Activated CD4-positive, alpha-beta T cell treated with anti-CD3 and anti-CD28 coated beads for 36 hours (primary cell): ENCODE data around the gene ZNF343. TPM values are rescaled to one million over a fixed set of nuclear protein-coding genes. Genes with fewer than 3 reads are reported as not detected.

Source experiments
- ATAC-seq: fragments of 200-7000 bp; cut with Tn5 transposase; one replicate; pipeline ENCODE4 v1.10.0; 2021; ENCODE audit warnings: mild to moderate bottlenecking, moderate library complexity
- CTCF ChIA-PET: fragments of 350-600 bp; sonication (Branson Sonifier 250); formaldehyde crosslinking; loops from one replicate; lab custom pipeline; 2021; ENCODE audit warnings: antibody characterized with exemption; lab: Charles Lee
- POLR2A ChIA-PET: fragments of 350-600 bp; sonication (Branson Sonifier 250); formaldehyde crosslinking; loops from one replicate; lab custom pipeline; 2021; ENCODE audit warnings: antibody characterized with exemption, inconsistent platforms; lab: Charles Lee
- DNase-seq: peaks from one replicate; pipeline ENCODE4 v3.0.0-alpha.2; 2020
- H3K27ac Mint-ChIP-seq: one replicate; pipeline ENCODE4 v1.8.0; 2021; ENCODE audit warnings: mixed read lengths
- H3K27me3 Mint-ChIP-seq: one replicate; pipeline ENCODE4 v1.8.0; 2021; ENCODE audit warnings: mixed read lengths
- H3K36me3 Mint-ChIP-seq: one replicate; pipeline ENCODE4 v1.8.0; 2021; ENCODE audit warnings: low read depth, mixed read lengths
- H3K4me1 Mint-ChIP-seq: one replicate; pipeline ENCODE4 v1.8.0; 2021; ENCODE audit warnings: mixed read lengths
- H3K4me3 Mint-ChIP-seq: one replicate; pipeline ENCODE4 v1.8.0; 2021; ENCODE audit warnings: mild to moderate bottlenecking, moderate library complexity, mixed read lengths
- H3K9me3 Mint-ChIP-seq: one replicate; pipeline ENCODE4 v1.8.0; 2021; ENCODE audit warnings: low read depth, mixed read lengths
- intact Hi-C, 2 experiments: fragments of 100-400 bp; cut with DNase I in 1 of 2; cut with micrococcal nuclease in 1 of 2; formaldehyde crosslinking; loops; one replicate each; pipeline versions ENCODE4 v1.14.2 to v1.15.1; 2022 to 2024; cut with DNase I, micrococcal nuclease
- total RNA-seq, 2 experiments: library from RNA; stranded (reverse); gene quantifications; one replicate each; pipeline ENCODE4 v1.2.3, GENCODE V29; 2021

ZNF343 gene
- total RNA-seq = 10 to 100 TPM in 1 of 2 experiments, 1 to 10 TPM in 1; 9.9 to 12.3 TPM

DNA sequence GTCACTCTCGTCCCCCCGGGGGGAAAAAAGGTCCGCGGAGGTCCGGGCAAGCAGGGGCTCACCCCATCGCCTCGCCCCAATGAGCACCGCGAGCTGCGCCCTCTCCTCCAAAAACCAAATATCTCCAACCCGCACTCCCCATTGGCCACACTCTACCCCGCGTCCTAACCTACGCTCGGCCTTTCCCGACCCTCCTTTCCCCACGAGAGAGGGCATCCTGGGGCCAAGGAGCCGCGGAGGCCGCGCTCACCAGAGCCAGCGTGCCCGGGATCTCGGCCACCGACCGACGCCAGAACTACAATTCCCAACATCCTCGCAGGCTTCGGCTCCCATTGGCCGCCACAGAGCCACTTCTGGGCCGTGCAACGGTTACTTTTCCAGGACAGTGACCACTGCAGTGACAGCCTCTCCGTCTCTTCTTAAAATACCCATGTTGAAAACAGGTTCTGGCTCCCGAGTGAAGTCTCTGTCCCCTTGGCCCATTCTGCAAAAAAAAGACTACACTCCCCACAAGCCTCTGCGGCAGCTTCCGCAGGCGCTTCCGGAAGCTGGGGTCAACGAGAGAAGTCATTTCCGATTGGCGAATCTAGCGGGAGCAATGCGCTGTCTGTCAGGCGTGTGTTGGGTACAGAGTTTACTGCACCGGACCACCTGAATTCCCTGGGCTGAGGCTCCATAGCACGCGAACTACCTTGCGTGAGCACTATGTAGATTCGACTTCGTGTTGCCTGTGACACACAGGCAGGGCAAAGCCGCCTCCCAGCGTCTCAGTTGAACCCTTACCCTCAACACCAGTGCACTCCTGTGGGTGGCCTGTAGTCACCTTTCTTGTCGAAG lies at the start of gene ZNF343:
TSS of gene ZNF343 (minus strand) at position 285 of the 837 bp plus-strand sequence. CDS start 15,020 bp downstream, outside the sequence.
- Mint-ChIP-seq H3K4me1 (peaks cover 8% of the 10 kb centered on the region), H3K27ac (peak within 1 kb of the TSS; percentile 95), H3K36me3 (peaks cover 3% of the 10 kb centered on the region), H3K4me3 (peak within 1 kb of the TSS; percentile 85), H3K9me3 (no peaks in the 10 kb centered on the region), H3K27me3 (peaks cover 5% of the 10 kb centered on the region)
- ATAC-seq (peak; percentile 95), DNase-seq (peak; percentile 88)
- ChIA-PET CTCF (interaction anchor here (0.9 to 3.8 kb wide), 3 partner anchors 13 to 141 kb away, joined by 4 to 73 read pairs (median 6); no protein-coding TSS in a partner anchor), POLR2A (interaction anchor here (0.9 to 3.4 kb wide), 3 partner anchors 38 to 143 kb away, joined by 3 to 12 read pairs (median 5); partner anchors contain the start of gene SNRPB)
- intact Hi-C loops = loop anchor here (1.0 to 2.0 kb wide), 9 partner anchors 15 to 1043 kb away; partner anchors contain the start of genes SNRPB (in 2 of the 2), IDH3B (in 1 of the 2), NOP56 (in 1 of the 2) and NSFL1C (in 1 of the 2)

DNA sequence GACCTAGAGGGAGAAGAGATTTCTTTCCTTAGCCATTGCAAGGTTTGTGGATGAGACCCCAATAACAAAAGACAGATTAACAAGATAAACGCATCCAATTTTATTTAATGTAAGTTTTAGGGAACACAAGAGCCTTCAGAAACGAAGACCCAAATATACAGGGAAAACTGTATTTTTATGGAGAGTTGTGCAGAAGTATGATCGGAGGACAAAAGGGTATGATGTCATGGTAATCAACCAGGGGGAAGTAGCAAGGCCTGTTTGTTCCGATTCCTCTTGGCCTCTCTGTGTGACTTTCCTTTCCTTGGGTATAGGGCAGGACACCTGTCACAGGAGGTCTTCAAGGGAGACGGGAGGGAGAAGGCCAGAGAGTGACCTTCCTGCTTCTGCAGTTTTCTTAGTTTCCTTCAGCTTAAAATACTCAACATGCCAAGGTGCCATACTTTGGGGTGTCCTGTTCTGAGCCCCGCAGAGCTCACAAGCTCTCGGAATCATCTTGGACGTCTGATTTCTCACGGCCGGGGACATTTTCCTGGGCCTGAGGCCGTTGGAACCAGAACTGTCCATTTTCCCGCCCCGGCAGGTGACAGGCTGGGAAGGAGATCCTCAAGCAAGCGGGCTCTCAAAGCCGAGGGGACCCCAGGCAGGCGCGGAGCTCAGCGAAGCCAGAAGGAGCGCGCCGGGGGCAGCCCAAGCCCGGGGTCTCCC lies 49.3 kb upstream of the ZNF343 start:
- no peak overlapping the region for H3K4me3 Mint-ChIP-seq
- intact Hi-C loops = no loop called here
- ChIA-PET POLR2A (no interaction called here), CTCF (interaction anchor here (0.7 to 1.1 kb wide), 2 partner anchors 17 to 36 kb away, joined by 3 to 5 read pairs; no protein-coding TSS in a partner anchor)
- H3K27me3 Mint-ChIP-seq = peaks cover 36% of the 10 kb centered on the region
- no peaks in the 10 kb centered on the region for H3K9me3 Mint-ChIP-seq
- H3K27ac Mint-ChIP-seq = no peak overlapping the region
- no peak for ATAC-seq
- H3K4me1 Mint-ChIP-seq = no peaks in the 10 kb centered on the region
- no peaks in the 10 kb centered on the region for H3K36me3 Mint-ChIP-seq
- no peak for DNase-seq

DNA sequence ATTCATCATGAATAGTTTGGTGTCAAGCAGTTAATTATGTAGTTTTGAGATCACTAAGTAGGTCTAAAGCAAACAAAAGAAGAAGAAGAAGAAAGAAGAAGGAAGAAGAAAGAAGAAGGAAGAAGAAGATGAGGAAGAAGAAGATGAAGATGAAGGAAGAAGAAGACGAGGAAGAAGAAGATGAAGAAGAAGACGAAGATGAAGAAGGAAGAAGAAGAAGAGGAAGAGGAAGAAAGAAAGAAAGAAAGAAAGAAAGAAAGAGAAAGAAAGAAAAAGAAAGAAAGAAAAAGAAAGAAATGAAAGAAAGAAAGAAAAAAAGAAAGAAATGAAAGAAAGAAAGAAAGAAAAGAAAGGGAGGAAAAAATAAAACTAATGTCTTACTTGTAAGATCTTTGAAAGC lies 36.9 kb upstream of the ZNF343 start:
- peaks cover 30% of the 10 kb centered on the region for H3K27me3 Mint-ChIP-seq
- no peak overlapping the region for H3K4me3 Mint-ChIP-seq
- POLR2A ChIA-PET = interaction anchor here (0.6 kb wide), 1 partner anchor 41 kb away, joined by 8 read pairs; no protein-coding TSS in a partner anchor
- no peak for ATAC-seq
- no peaks in the 10 kb centered on the region for H3K4me1 Mint-ChIP-seq
- H3K27ac Mint-ChIP-seq = no peak overlapping the region
- H3K36me3 Mint-ChIP-seq = no peaks in the 10 kb centered on the region
- intact Hi-C loops = no loop called here
- DNase-seq = no peak
- H3K9me3 Mint-ChIP-seq = no peaks in the 10 kb centered on the region
- CTCF ChIA-PET = no interaction called here

DNA sequence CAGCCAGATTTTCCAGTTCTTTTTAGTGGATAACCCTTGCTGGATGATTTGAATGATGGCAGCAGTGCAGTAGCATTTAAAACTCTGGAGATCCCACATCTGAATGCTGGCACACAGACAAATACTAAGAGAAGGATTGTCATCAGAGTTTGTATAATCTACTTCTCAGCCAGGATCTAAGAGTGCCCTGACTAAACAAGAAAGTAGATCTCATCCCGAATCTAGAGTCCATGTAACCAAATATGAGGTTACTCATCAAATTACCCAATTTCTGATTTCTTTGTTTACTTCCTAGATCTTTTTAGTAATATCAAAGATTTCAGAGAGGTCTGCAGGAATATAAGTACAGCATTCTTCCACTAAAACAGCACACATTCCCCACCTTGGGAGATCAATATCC lies 35.5 kb upstream of the ZNF343 start:
- intact Hi-C loops = no loop called here
- no peak overlapping the region for H3K27ac Mint-ChIP-seq
- no peak overlapping the region for H3K4me3 Mint-ChIP-seq
- H3K27me3 Mint-ChIP-seq = peaks cover 28% of the 10 kb centered on the region
- no peaks in the 10 kb centered on the region for H3K9me3 Mint-ChIP-seq
- CTCF ChIA-PET = no interaction called here
- POLR2A ChIA-PET = no interaction called here
- no peak for DNase-seq
- ATAC-seq = no peak
- H3K4me1 Mint-ChIP-seq = no peaks in the 10 kb centered on the region
- no peaks in the 10 kb centered on the region for H3K36me3 Mint-ChIP-seq

DNA sequence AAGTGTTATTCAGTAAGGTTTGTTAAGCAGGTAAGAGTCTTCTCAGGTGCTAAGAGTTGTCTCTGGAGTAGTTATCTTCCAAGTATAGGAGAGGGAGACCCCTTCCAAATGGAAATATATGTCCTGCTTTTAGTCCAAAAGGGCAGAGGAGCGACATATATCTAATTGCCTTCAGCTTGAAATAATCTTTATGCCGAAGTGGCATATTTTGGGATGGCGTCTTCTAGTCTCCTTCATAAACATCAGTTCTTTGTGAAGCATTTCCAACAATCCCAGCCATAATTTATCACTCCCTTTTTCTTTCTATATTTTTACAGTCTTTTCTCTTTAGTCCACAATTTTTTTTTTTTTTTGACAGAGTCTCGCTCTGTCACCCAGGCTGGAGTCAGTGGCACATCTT lies 33.6 kb upstream of the ZNF343 start:
- ATAC-seq = no peak
- DNase-seq = no peak
- intact Hi-C loops = no loop called here
- no peak overlapping the region for H3K4me3 Mint-ChIP-seq
- H3K9me3 Mint-ChIP-seq = no peaks in the 10 kb centered on the region
- no peaks in the 10 kb centered on the region for H3K36me3 Mint-ChIP-seq
- peaks cover 32% of the 10 kb centered on the region for H3K27me3 Mint-ChIP-seq
- POLR2A ChIA-PET = no interaction called here
- H3K4me1 Mint-ChIP-seq = no peaks in the 10 kb centered on the region
- H3K27ac Mint-ChIP-seq = no peak overlapping the region
- CTCF ChIA-PET = interaction anchor here (0.8 to 1.1 kb wide), 2 partner anchors 16 to 22 kb away, joined by 3 to 5 read pairs; no protein-coding TSS in a partner anchor

DNA sequence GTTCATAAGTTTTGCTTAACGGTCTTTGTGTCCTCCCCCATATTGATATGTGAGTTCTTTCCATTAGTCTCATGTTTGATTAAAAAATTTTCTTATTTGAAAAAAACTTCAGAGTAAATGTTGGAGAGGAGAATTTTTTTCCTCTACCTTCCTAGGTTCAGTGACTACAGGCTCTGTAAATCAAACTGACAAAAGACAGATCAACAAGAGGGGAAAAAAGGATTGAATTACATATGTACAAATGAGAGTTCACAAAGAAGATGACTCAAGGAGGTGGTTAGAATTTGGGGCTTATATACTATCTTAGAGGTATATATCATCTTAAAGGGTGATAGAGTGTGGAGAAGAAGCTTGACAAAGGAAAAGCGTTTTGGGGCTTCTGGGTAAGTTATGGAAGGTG lies 33.2 kb upstream of the ZNF343 start:
- H3K9me3 Mint-ChIP-seq = no peaks in the 10 kb centered on the region
- H3K4me1 Mint-ChIP-seq = no peaks in the 10 kb centered on the region
- no peak overlapping the region for H3K4me3 Mint-ChIP-seq
- no peak for DNase-seq
- peaks cover 35% of the 10 kb centered on the region for H3K27me3 Mint-ChIP-seq
- intact Hi-C loops = no loop called here
- POLR2A ChIA-PET = no interaction called here
- ATAC-seq = no peak
- H3K36me3 Mint-ChIP-seq = no peaks in the 10 kb centered on the region
- no peak overlapping the region for H3K27ac Mint-ChIP-seq
- CTCF ChIA-PET = interaction anchor here (0.8 kb wide), 1 partner anchor 15 kb away, joined by 5 read pairs; no protein-coding TSS in a partner anchor

DNA sequence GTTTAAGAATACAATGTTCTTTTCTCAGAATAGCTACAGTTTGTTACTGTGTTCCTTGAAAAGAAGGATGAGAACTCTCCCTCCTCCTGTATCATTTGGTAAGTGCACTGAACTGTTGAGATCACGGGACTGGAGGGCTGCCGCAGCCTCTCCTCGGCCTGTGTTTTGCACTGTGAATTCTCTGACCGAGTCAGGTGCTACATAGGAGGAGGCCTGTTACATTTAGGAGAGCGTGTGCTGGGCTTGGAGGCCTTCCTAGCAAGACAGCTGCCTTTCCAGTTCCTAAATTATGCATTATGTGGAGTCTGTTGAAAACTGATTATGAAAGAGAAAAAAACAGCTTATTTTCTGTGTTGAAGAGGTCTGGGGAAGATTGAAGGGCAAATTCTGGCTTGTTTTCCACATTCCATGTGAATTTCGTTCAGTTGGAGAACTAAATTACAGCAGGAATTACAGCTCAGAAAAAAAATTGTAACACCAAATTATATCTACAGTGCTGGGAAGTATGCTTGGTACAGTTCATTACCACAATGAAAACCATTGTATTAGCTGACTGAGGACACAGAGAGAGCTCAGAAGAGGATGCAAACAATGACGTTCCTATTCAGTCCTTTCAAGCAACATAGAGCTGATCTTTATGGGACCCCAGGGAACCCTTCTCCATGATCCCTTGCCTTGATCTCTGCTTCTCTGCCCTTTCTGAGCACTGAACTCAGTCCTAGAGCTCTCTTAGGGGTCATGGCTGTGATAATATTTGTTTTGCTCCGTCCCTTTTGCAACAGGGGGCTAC lies 30.4 kb upstream of the ZNF343 start:
- no peak overlapping the region for H3K27ac Mint-ChIP-seq
- peaks cover 24% of the 10 kb centered on the region for H3K27me3 Mint-ChIP-seq
- no peak for DNase-seq
- intact Hi-C loops = no loop called here
- ChIA-PET POLR2A (no interaction called here), CTCF (interaction anchor here (0.6 to 1.7 kb wide), 4 partner anchors 13 to 70 kb away, joined by 3 to 12 read pairs (median 4); no protein-coding TSS in a partner anchor)
- ATAC-seq = no peak
- H3K4me3 Mint-ChIP-seq = no peak overlapping the region
- H3K36me3 Mint-ChIP-seq = no peaks in the 10 kb centered on the region
- H3K9me3 Mint-ChIP-seq = no peaks in the 10 kb centered on the region
- no peaks in the 10 kb centered on the region for H3K4me1 Mint-ChIP-seq

DNA sequence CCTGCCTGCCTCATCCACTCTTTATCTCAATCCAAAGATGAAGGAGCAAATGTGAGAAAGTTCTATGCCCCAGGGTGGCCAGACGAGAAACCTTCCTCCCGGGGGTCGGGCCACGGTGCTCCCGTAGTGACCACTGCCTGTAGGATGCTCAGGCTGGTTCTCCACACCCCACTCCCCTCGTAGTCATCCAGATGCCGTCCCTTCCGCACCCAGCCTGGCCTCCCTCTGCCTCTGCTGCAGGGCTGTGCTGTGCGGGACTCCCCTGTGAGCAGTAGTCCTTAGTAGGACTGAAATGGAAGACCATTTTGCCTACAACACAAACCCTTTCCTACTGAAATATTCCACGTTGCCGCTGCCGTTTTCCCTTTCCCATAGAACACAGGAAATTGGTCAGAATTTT lies 29.6 kb upstream of the ZNF343 start:
- Mint-ChIP-seq H3K4me3 (no peak overlapping the region), H3K9me3 (no peaks in the 10 kb centered on the region), H3K4me1 (no peaks in the 10 kb centered on the region), H3K36me3 (no peaks in the 10 kb centered on the region), H3K27me3 (peaks cover 21% of the 10 kb centered on the region), H3K27ac (no peak overlapping the region)
- ATAC-seq (no peak), DNase-seq (no peak)
- POLR2A ChIA-PET = interaction anchor here (0.9 kb wide), 1 partner anchor 14 kb away, joined by 9 read pairs; no protein-coding TSS in a partner anchor
- CTCF ChIA-PET = interaction anchor here (0.6 to 1.7 kb wide), 2 partner anchors 16 to 18 kb away, joined by 3 to 12 read pairs; no protein-coding TSS in a partner anchor
- intact Hi-C loops = no loop called here

DNA sequence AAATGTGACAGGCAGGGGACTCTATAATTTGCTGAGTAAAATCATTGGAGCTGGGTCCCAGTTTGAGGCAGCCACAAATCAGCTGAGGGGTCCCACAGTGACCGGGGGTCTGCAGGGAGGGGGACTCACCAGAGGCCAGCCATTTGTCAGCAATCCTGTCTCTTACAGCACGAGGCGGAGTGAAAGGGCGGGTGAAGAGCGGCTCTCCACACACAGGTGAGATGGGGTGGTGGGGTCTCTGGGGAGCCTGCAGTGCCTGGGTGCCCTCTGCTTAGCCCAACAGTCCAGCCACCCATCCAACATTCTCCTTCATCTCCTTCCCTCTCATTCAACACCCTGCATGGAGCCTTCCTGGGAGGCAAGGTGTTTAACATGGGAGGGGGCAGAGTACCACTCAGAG lies 28.4 kb upstream of the ZNF343 start:
- Mint-ChIP-seq H3K27ac (no peak overlapping the region), H3K4me1 (no peaks in the 10 kb centered on the region), H3K27me3 (peaks cover 15% of the 10 kb centered on the region), H3K36me3 (no peaks in the 10 kb centered on the region), H3K4me3 (no peak overlapping the region), H3K9me3 (no peaks in the 10 kb centered on the region)
- CTCF ChIA-PET = interaction anchor here (2.9 kb wide), 1 partner anchor 15 kb away, joined by 11 read pairs; no protein-coding TSS in a partner anchor
- no peak for ATAC-seq
- POLR2A ChIA-PET = no interaction called here
- DNase-seq = no peak
- intact Hi-C loops = no loop called here

DNA sequence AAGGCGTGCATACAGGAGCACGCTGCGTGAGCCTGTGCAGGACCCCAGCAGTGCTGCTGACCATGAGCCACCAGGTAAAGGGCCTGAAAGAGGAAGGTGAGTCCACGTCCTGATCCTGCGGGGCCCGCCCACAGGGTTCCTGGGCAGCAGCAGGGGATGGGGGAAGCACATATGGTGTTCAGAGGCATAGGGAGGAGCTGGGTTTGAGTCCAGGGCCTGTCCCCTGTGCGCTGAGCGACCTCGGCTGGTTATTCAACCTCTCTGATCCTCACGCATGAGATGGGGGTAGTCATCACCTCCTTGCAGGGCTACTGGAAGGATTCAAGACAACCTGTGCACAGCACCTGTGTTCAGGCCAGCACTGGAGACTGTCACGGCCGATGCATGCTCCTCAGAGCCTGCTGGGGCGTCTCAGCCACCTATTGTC lies 27.9 kb upstream of the ZNF343 start, which contains the start of gene TMC2:
TSS of gene TMC2 (plus strand) at position 14 of the 427 bp plus-strand sequence. CDS start at position 63, 49 bp downstream.
- no peak within 1 kb of the TSS for H3K4me3 Mint-ChIP-seq
- CTCF ChIA-PET = interaction anchor here (0.5 to 2.9 kb wide), 2 partner anchors 15 to 133 kb away, joined by 4 to 11 read pairs; no protein-coding TSS in a partner anchor
- no peak within 1 kb of the TSS for H3K27ac Mint-ChIP-seq
- H3K4me1 Mint-ChIP-seq = no peaks in the 10 kb centered on the region
- intact Hi-C loops = no loop called here
- POLR2A ChIA-PET = no interaction called here
- DNase-seq = no peak
- H3K27me3 Mint-ChIP-seq = peaks cover 14% of the 10 kb centered on the region
- no peak for ATAC-seq
- no peaks in the 10 kb centered on the region for H3K36me3 Mint-ChIP-seq
- H3K9me3 Mint-ChIP-seq = no peaks in the 10 kb centered on the region
